Right atrium auricular region (tissue), 2 donors: ENCODE data around the gene PPP6R2. TPM values are rescaled to one million over a fixed set of nuclear protein-coding genes. Genes with fewer than 3 reads are reported as not detected.
"Not testable (repeated sequence)": the region's sequence is repeated elsewhere in the genome, so short reads cannot be mapped to it uniquely, and the experiment has no call there.

Experiments
- DNase-seq: peaks from one replicate; pipeline ENCODE4 v3.0.0-alpha.2; 2019; ENCODE audit warnings: low spot score
- H3K27ac ChIP-seq, 2 donors: fragments of 200-600 bp; sonication (generic); 1 replicate in 1 of 2; 2 replicates in 1 of 2; pipeline ENCODE4 v1.5.1; 2016 to 2019
- H3K27me3 ChIP-seq, 2 donors: fragments of 200-600 bp; sonication (generic); one replicate each; pipeline versions ENCODE4 v1.5.1 to v1.6.0; 2017 to 2019
- H3K36me3 ChIP-seq: fragments of 200-600 bp; sonication (generic); one replicate; pipeline ENCODE4 v1.5.1; 2016
- H3K4me1 ChIP-seq, 2 donors: fragments of 200-600 bp; sonication (generic); one replicate each; pipeline versions ENCODE4 v1.5.1 to v1.6.0; 2017 to 2019
- H3K4me3 ChIP-seq, 2 donors: fragments of 200-600 bp; sonication (generic); 1 replicate in 1 of 2; 2 replicates in 1 of 2; pipeline ENCODE4 v1.5.1; 2017 to 2019; ENCODE audit warnings: mild to moderate bottlenecking in 1 of 2, moderate library complexity in 1 of 2
- H3K9me3 ChIP-seq, 2 donors: fragments of 200-600 bp; sonication (generic); one replicate each; pipeline ENCODE4 v1.5.1; 2019
- total RNA-seq, 2 donors: library from RNA; depleted of rRNA; stranded (reverse); fragments of >200 nt; gene quantifications; one replicate each; pipeline ENCODE4 v1.1.0, GENCODE V29; 2016
- TF ChIP-seq, protein P1 (sequence below), 2 donors: fragments of 200-600 bp; sonication (generic); IDR thresholded peaks; one replicate each; pipeline ENCODE4 v1.5.1; 2019; ENCODE audit warnings: antibody characterized with exemption in 2 of 2

The PPP6R2 gene
- total RNA-seq, 2 donors from 2014 or later, result 45.2 to 54.8 TPM

DNA sequence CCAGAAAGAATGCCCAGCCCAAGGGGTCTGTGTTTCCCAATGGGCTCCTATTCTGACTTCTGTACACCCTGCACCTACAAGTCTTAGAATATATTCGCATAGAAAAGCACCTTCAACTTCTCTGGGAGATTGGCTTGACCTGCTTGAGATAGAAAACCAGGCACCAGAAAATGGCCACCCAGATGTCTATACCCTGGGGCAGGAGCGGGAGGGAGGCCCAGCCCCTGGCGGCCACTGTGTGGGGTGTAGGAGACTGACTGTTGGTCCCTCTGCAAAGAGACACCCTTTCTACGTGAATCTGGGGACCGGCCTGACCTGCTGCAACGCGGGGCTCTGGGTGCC lies 24.8 kb upstream of the PPP6R2 start:
- H3K4me1 ChIP-seq, result peaks cover 0 to 7% of the 10 kb centered on the region in 2 donors
- no peak for DNase-seq
- TF ChIP-seq, protein P1, sequence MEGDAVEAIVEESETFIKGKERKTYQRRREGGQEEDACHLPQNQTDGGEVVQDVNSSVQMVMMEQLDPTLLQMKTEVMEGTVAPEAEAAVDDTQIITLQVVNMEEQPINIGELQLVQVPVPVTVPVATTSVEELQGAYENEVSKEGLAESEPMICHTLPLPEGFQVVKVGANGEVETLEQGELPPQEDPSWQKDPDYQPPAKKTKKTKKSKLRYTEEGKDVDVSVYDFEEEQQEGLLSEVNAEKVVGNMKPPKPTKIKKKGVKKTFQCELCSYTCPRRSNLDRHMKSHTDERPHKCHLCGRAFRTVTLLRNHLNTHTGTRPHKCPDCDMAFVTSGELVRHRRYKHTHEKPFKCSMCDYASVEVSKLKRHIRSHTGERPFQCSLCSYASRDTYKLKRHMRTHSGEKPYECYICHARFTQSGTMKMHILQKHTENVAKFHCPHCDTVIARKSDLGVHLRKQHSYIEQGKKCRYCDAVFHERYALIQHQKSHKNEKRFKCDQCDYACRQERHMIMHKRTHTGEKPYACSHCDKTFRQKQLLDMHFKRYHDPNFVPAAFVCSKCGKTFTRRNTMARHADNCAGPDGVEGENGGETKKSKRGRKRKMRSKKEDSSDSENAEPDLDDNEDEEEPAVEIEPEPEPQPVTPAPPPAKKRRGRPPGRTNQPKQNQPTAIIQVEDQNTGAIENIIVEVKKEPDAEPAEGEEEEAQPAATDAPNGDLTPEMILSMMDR (IDR thresholded peaks at IDR 0.05), result no peak
- H3K9me3 ChIP-seq, result no peaks in the 10 kb centered on the region
- no peaks in the 10 kb centered on the region for H3K27me3 ChIP-seq
- H3K4me3 ChIP-seq, result no peak overlapping the region
- H3K27ac ChIP-seq, result no peak overlapping the region
- H3K36me3 ChIP-seq, result no peaks in the 10 kb centered on the region

DNA sequence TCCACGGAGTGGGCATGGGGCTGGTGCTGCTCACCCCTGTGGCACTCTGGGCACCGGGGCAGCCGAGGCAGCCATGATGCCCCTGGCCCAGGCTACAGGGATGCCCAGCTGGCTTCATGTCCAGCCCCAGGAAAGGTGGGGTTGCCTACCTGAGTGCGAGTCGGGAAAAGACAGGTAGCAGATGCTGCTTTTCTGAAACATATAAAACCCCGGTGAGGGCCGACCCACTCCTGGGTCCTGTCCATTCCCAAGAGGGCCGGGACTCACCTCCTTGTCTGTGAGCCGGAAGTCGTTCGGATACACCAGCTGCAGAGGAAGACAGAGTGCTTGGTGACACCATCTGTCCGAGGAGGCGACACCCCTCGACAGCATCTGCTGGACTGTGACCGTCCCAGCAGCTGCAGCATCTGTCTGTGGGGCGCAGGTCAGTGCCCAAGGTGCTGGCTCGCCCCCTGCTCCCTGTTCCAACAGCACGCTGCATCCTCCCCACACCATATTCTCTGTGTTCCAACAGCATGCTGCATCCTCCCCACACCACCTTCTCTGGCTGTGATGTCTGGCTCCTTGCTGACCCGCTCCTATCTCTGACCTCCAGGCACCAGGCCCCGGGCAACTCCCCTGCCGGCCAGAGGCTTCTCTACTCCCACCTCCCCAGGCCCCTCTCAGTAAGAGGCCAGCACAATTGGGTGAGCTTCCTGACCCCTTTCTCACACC lies 24.3 kb upstream of the PPP6R2 start:
- TF ChIP-seq, protein P1 (IDR thresholded peaks at IDR 0.05), result no peak
- DNase-seq, result no peak
- no peaks in the 10 kb centered on the region for H3K9me3 ChIP-seq
- H3K27ac ChIP-seq, result no peak overlapping the region
- no peaks in the 10 kb centered on the region for H3K27me3 ChIP-seq
- no peaks in the 10 kb centered on the region for H3K36me3 ChIP-seq
- peaks cover 0 to 4% of the 10 kb centered on the region in 2 donors for H3K4me1 ChIP-seq
- H3K4me3 ChIP-seq, result no peak overlapping the region

DNA sequence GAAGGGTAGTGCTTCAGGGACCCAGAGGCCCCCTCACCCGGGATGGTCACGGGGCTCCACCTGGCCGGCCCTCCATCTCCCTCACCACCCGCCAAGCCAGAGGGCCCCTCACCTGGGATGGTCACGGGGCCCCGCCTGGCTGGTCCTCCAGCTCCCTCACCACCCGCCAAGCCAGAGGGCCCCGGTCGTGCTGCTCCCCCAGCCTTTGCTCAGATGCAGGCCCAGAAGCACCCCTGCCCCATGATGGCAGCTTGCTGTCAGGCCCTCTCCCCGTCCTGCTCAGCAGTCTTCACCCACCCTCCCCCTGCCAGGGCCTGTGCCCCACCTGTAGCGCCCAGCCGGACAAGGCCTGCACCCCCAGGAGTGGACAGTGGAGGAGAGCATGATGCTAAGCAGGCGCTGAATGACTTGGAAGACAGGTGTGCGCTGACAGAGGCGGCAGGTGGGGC lies 23.6 kb upstream of the PPP6R2 start:
- Histone ChIP-seq H3K4me3 (no peak overlapping the region), H3K36me3 (no peaks in the 10 kb centered on the region), H3K27me3 (no peaks in the 10 kb centered on the region), H3K9me3 (no peaks in the 10 kb centered on the region), H3K4me1 (no peaks in the 10 kb centered on the region), H3K27ac (no peak overlapping the region)
- TF ChIP-seq, protein P1 (IDR thresholded peaks at IDR 0.05), result no peak
- DNase-seq, result no peak

DNA sequence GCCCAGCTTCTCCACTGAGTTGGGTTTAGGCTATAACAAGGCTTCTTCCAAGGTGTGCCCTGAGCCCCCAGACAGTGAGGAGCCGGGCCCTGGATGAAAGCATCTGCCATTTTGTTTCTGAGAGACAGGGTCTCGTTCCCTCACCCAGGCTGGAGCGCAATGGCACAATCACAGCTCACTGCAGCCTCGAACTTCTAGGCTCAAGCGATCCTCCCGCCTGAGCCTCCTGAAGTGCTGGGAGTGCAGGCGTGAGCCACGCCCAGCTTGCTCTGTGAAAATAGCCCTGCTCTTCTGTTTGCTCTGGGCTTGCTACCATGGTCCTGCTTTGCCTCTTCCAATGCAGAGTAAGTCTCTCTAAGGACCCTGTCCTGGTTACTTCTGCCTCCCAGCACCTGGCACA lies 23.0 kb upstream of the PPP6R2 start:
- Histone ChIP-seq H3K36me3 (no peaks in the 10 kb centered on the region), H3K27ac (no peak overlapping the region), H3K4me3 (no peak overlapping the region), H3K4me1 (no peaks in the 10 kb centered on the region), H3K9me3 (no peaks in the 10 kb centered on the region), H3K27me3 (no peaks in the 10 kb centered on the region)
- DNase-seq, result no peak
- TF ChIP-seq, protein P1 (IDR thresholded peaks at IDR 0.05), result no peak

DNA sequence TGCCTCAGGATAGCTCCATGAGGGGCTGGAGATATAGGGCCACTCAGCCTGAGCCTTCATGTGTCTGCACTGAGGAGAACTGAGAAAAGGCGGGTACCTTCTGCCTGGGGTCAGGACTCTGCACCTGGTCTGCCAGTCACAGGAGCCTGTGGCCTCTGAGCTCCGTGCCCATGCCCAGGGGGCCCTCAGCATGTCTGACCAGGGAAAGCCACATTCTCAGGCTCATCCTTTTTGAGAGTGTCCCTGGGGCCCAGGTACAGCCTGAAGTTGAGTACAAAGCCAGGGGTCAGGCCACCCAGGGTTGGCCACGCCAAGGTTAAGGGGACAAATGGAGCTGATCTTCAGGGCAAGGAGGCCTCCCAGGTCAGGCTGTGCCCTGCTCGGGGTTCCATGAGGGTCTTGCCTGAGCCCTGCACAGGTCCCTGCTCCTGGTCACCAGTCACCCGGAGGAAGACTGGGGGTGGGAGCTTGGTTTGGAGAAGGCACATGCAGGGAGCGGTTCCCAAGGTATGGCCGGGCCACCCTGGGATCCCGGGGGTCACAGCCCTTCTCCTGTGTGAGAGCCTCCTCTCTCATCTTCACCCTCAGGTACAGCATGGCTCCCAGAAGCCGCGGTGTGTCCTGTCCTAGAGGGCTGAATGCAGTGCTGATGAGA lies 22.3 kb upstream of the PPP6R2 start:
- no peak for DNase-seq
- no peaks in the 10 kb centered on the region for H3K27me3 ChIP-seq
- H3K27ac ChIP-seq, result no peak overlapping the region
- no peak overlapping the region for H3K4me3 ChIP-seq
- no peaks in the 10 kb centered on the region for H3K9me3 ChIP-seq
- no peaks in the 10 kb centered on the region for H3K36me3 ChIP-seq
- TF ChIP-seq, protein P1 (IDR thresholded peaks at IDR 0.05), result no peak
- peaks cover 0 to 2% of the 10 kb centered on the region in 2 donors for H3K4me1 ChIP-seq

DNA sequence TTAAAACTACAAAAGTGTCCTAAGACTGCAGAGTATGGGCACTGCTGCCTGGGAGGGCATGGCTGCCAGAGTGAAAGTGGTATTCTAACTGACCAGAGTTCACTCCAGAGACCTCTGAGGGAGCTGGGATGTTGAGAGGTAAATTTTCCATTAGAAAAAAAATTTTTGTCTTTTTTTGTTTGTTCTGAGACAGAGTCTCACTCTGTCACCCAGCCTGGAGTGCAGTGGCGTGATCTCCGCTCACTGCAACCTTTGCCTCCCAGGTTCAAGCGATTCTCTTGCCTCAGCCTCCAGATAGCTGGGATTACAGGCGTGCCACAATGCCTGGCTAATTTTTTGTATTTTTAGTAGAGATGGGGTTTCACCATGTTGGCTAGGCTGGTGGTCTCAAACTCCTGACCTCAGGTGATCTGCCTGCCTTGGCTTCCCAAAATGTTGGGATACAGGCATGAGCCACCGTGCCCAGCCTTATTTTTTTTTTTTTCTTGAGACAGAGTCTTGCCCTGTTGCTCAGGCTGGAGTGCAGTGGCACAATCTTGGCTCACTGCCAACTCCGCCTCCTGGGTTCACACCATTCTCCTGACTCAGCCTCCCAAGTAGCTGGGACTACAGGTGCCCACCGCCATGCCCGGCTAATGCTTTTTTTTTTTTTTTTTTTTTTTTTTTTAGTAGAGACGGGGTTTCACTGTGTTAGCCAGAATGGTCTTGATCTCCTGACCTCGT lies 20.6 kb upstream of the PPP6R2 start:
- H3K4me3 ChIP-seq, H3K27ac ChIP-seq, H3K36me3 ChIP-seq, H3K27me3 ChIP-seq, H3K9me3 ChIP-seq, DNase-seq: not testable (repeated sequence)
- H3K4me1 ChIP-seq, result peaks cover 0 to 13% of the 10 kb centered on the region in 2 donors
